AG04450 (cell line): ENCODE measurements around the gene STIM1. TPM values are rescaled to one million over a fixed set of nuclear protein-coding genes. Genes with fewer than 3 reads are reported as not detected.

Experiments used
- CTCF ChIA-PET: fragments of 300-600, 350-600 bp; formaldehyde crosslinking; extraction: SDS; loops from one replicate; lab custom pipeline; 2022; ENCODE audit warnings: antibody characterized with exemption, inconsistent platforms; lab: Charles Lee
- POLR2A ChIA-PET: fragments of 350-600 bp; formaldehyde crosslinking; extraction: SDS; loops from one replicate; lab custom pipeline; 2021; ENCODE audit warnings: antibody characterized with exemption, inconsistent platforms; lab: Yijun Ruan, JAX
- DNase-seq: peaks from one replicate; pipeline ENCODE4 v3.0.0-alpha.2; 2011; ENCODE audit warnings: low read depth, low spot score
- H3K27ac ChIP-seq: one replicate; pipeline ENCODE4 v1.5.1; 2012; ENCODE audit warnings: low read depth, low read length, control low read depth
- H3K27me3 ChIP-seq: one replicate; pipeline ENCODE4 v1.6.0; 2012; ENCODE audit warnings: low read length; ENCODE audit not compliant: control insufficient read depth, insufficient read depth
- H3K4me3 ChIP-seq: 2 replicates; pipeline ENCODE4 v1.5.1; 2011; ENCODE audit warnings: mild to moderate bottlenecking, low read depth, low read length, control low read depth
- H3K9me3 ChIP-seq: 2 replicates; pipeline ENCODE4 v1.5.1; 2012; ENCODE audit warnings: low read length; ENCODE audit not compliant: control insufficient read depth, insufficient read depth
- polyA plus RNA-seq: library from polyadenylated mRNA; depleted of rRNA; stranded (reverse); fragments of >200 nt; gene quantifications from 2 replicates; pipeline ENCODE4 v1.2.3, GENCODE V29; 2011
- TF ChIP-seq, protein P1 (sequence below): IDR thresholded peaks from 2 replicates; pipeline ENCODE4 v1.5.1; 2011; ENCODE audit warnings: low read depth, low read length, control low read depth, inconsistent platforms

STIM1 gene
- polyA plus RNA-seq, 1 experiment = 23.4 TPM

DNA sequence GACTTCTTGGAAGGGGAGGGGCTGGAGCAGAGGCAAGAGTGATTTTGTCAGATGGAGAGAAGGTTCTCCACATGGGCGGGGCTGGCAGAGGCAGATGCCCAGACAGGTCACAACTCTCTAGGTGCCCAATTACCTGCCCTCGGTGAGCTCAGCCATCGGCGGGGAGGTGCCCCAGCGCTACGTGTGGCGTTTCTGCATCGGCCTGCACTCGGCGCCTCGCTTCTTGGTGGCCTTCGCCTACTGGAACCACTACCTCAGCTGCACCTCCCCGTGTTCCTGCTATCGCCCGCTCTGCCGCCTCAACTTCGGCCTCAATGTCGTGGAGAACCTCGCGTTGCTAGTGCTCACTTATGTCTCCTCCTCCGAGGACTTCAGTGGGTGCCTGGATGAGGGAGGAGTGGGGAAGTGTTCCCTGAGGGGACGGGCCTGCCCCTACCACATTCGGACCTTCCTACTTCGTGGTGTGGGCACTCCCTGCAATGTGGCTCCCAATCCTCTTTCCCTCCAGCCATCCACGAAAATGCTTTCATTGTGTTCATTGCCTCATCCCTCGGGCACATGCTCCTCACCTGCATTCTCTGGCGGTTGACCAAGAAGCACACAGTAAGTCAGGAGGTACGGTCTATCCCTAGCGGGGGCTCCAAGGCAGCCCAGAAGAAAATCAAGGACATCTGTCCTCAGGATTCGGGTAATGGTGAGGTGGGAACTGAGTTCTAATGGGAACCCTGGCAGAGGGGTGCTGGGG lies 31.5 kb upstream of the STIM1 start:
- H3K9me3 ChIP-seq = no peaks in the 10 kb centered on the region
- ChIA-PET POLR2A (interaction anchor here (1.0 kb wide), 1 partner anchor 18 kb away, joined by 3 read pairs; no protein-coding TSS in a partner anchor), CTCF (interaction anchor here (0.9 to 2.4 kb wide), 4 partner anchors 16 to 249 kb away, joined by 4 to 11 read pairs (median 6); partner anchors contain the start of genes PGAP2 and STIM1)
- H3K4me3 ChIP-seq = no peak overlapping the region
- H3K27me3 ChIP-seq = no peaks in the 10 kb centered on the region
- TF ChIP-seq, protein P1, sequence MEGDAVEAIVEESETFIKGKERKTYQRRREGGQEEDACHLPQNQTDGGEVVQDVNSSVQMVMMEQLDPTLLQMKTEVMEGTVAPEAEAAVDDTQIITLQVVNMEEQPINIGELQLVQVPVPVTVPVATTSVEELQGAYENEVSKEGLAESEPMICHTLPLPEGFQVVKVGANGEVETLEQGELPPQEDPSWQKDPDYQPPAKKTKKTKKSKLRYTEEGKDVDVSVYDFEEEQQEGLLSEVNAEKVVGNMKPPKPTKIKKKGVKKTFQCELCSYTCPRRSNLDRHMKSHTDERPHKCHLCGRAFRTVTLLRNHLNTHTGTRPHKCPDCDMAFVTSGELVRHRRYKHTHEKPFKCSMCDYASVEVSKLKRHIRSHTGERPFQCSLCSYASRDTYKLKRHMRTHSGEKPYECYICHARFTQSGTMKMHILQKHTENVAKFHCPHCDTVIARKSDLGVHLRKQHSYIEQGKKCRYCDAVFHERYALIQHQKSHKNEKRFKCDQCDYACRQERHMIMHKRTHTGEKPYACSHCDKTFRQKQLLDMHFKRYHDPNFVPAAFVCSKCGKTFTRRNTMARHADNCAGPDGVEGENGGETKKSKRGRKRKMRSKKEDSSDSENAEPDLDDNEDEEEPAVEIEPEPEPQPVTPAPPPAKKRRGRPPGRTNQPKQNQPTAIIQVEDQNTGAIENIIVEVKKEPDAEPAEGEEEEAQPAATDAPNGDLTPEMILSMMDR = no peak
- H3K27ac ChIP-seq = no peak overlapping the region
- DNase-seq = no peak

DNA sequence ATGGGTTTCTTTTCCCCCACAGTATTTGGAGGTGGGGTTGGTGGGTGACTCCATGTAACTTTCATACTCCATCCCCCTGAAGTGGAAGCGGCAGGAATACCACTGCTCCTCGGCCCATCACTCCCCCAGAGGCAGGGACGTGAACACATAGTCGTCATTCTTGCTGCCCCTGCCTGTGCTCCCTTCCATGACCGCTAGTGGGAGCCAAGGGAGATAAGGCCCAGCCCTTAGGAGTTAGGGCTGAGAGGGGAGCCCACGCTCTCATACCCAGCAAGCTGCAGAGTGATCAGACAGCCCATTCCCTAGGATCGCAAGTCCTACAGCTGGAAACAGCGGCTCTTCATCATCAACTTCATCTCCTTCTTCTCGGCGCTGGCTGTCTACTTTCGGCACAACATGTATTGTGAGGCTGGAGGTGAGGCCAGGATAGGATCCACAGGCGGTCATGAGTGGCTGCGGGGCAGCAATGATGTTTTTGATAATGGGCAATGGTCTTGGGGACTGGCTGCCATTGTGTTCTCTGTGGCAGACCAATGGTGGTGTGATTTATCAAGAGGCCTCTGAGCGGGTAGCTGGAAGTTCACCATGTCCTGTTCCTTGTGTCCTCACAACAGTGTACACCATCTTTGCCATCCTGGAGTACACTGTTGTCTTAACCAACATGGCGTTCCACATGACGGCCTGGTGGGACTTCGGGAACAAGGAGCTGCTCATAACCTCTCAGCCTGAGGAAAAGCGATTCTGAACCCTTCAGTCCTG lies 30.6 kb upstream of the STIM1 start:
- ChIA-PET CTCF (interaction anchor here (0.7 to 3.1 kb wide), 5 partner anchors 10 to 248 kb away, joined by 3 to 15 read pairs (median 3); partner anchors contain the start of gene RHOG), POLR2A (interaction anchor here (0.7 kb wide), 1 partner anchor 15 kb away, joined by 4 read pairs; no protein-coding TSS in a partner anchor)
- TF ChIP-seq, protein P1 = peak; percentile 53
- DNase-seq = no peak
- peak overlapping the region; percentile 11 for H3K27ac ChIP-seq
- H3K9me3 ChIP-seq = no peaks in the 10 kb centered on the region
- no peak overlapping the region for H3K4me3 ChIP-seq
- H3K27me3 ChIP-seq = no peaks in the 10 kb centered on the region

DNA sequence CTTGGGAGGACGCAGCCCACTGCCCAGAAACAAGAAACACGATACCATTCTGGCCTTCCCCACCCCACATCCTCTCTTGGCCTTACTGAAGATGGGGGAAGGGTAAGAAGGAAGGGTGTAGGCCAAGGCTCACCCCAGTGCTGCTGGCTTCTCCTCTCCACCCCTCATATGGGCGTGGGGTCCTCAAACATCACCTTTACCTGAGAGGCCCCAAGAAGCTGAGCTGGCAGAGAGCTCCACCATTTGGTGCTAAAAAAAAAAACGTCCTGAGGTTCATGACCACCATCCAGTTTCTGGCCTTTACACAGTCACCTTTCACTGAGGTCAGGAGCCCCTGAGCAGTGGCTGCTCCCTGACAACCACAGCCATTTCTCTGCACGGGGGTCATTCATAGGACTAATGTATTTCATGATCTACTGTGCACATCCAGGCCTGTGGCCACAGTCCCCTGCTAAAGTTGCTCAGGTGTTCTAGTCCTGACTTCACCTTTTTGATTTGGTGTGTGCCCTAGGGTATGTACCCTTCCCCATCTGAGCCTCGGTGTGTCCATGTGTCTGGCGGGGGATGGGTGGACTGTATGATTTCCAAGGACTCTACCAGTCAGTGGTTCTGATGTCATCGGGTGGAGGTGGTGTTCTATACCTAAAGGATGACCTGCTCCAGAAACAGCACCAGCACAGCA lies 29.9 kb upstream of the STIM1 start:
- CTCF ChIA-PET = interaction anchor here (0.7 to 3.1 kb wide), 5 partner anchors 10 to 247 kb away, joined by 3 to 15 read pairs (median 3); partner anchors contain the start of gene RHOG
- no peaks in the 10 kb centered on the region for H3K9me3 ChIP-seq
- POLR2A ChIA-PET = interaction anchor here (0.6 to 0.7 kb wide), 2 partner anchors 16 to 41 kb away, joined by 3 to 4 read pairs; no protein-coding TSS in a partner anchor
- no peak overlapping the region for H3K27ac ChIP-seq
- no peak overlapping the region for H3K4me3 ChIP-seq
- TF ChIP-seq, protein P1 = no peak
- DNase-seq = no peak
- no peaks in the 10 kb centered on the region for H3K27me3 ChIP-seq

DNA sequence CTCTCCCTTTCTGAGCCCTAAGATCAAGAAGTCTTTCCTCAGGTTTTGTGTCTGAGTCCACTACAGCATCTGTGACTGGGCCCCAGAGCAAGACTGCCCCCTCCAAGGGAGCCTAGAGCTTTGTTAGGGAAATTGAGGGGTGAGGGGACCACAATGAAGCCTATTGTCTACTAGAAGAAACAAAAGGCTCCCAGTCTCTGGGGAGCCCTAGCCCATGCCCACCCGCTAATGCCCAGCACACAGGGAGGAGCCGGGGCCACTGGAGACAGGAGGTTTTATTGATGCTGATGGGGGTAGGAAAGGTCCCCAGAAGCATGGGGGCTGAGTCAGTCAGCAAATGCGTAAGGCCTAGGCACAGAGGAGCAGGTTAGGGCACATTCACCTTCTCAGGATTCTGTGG lies 28.7 kb upstream of the STIM1 start:
- H3K27ac ChIP-seq = no peak overlapping the region
- H3K9me3 ChIP-seq = no peaks in the 10 kb centered on the region
- POLR2A ChIA-PET = interaction anchor here (1.1 kb wide), 1 partner anchor 14 kb away, joined by 4 read pairs; the partner anchor contains the start of gene RHOG
- H3K27me3 ChIP-seq = no peaks in the 10 kb centered on the region
- CTCF ChIA-PET = interaction anchor here (1.3 to 3.1 kb wide), 3 partner anchors 15 to 246 kb away, joined by 3 to 15 read pairs (median 13); no protein-coding TSS in a partner anchor
- DNase-seq = no peak
- TF ChIP-seq, protein P1 = no peak
- no peak overlapping the region for H3K4me3 ChIP-seq
